Measurements from ENCODE around the gene SPRR1B. TPM values are rescaled to one million over a fixed set of nuclear protein-coding genes. Genes with fewer than 3 reads are reported as not detected.

The SPRR1B gene
- not detected for total RNA-seq

DNA sequence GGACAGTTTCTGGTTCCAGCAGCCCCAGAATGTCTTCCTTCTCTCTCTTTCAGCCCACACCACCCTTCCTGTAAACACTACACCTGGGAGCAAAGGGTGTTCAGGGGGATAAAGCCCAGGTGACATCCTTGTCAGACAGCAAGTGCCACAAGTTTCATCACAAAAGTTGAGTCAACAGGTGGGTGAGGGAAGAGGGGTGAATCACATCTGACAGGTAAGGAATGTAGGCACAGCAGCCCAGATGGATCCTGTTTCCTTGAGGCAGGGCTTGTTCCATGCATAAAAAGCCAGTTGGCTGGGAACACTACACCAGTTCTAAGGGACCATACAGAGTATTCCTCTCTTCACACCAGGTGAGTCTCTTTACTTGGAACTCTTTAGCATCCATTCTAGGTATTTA lies at the start of gene SPRR1B:
Gene SPRR1B, plus strand, starts transcription at position 309 of the 400 bp plus-strand sequence. CDS start 1,143 bp downstream, outside the sequence.

DNA sequence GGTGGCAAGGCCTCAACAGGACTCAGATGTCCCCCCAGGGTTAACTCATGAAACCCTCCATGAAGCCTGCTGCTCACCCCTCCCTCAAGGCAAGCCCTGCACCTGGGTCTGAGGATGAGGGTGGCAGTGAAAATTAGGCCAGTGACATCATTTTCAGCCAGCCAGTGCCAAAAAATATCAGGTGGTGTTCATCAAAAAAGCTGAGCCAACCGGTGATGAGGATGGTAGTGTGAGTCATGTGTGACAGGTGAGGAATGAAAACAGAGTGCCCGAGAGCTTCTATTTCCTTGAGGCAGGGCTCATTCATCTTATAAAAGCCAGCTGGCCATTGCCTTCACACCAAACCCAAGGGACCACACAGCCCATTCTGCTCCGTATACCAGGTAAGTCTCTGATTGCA lies 47.3 kb upstream of the SPRR1B start, which contains the start of gene SPRR1A:
Gene SPRR1A, plus strand, starts transcription at position 339 of the 400 bp plus-strand sequence. CDS start 1,150 bp downstream, outside the sequence.

GRCh38 chr1:153001382-153001781 lies 29.6 kb upstream of the SPRR1B start, which contains the start of gene SPRR3:
Gene SPRR3 (plus strand): TSS chr1:153001749. CDS start chr1:153003021, 1,272 bp downstream.

GRCh38 chr1:153040950-153041631 lies 10.1 kb downstream of the SPRR1B start, which contains the start of gene SPRR2D:
Gene SPRR2D (minus strand): TSS chr1:153041120. CDS start chr1:153040346, 774 bp downstream.

DNA sequence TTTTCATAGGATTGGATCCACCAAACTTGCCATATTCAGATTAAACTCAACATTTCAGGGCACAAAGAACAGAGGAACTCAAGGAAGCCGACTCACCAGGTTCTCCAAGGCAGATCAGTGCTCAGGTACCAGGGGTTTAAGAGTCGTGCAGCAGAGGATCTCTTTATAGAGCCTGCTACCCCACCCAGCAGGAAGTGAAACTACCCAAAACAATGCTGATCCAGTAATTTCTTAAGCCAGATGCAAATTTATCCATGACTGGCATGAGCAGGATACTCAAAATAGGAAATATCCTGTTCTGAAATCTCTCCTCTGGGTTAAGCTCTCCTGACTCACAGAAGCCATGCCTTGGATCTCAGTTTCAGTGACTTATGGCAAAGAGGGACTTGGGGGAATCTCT lies 26.4 kb downstream of the SPRR1B start, which contains the start of gene SPRR2A:
Gene SPRR2A, minus strand, starts transcription at position 138 of the 400 bp plus-strand sequence. CDS start 777 bp downstream, outside the sequence.

GRCh38 chr1:153071511-153071910 lies 40.5 kb downstream of the SPRR1B start, which contains the start of gene SPRR2B:
Gene SPRR2B (minus strand): TSS chr1:153071611. CDS start chr1:153070839, 772 bp downstream.

Other genes starting within 250 kb of the SPRR1B start
- gene LCE1E, start 244.9 kb upstream of the SPRR1B start, total RNA-seq = not detected
- gene LCE1D, start 234.5 kb upstream of the SPRR1B start, total RNA-seq = not detected
- not detected for gene LCE1C, start 224.6 kb upstream of the SPRR1B start, total RNA-seq
- not detected for gene LCE1B, start 219.2 kb upstream of the SPRR1B start, total RNA-seq
- not detected for gene LCE1A, start 203.7 kb upstream of the SPRR1B start, total RNA-seq
- not detected for gene LCE6A, start 188.3 kb upstream of the SPRR1B start, total RNA-seq
- gene LCE7A, start 171.2 kb upstream of the SPRR1B start, total RNA-seq = not detected
- gene SMCP, start 152.9 kb upstream of the SPRR1B start, total RNA-seq = not detected
- not detected for gene IVL, start 122.7 kb upstream of the SPRR1B start, total RNA-seq
- gene SPRR5, start 84.0 kb upstream of the SPRR1B start, total RNA-seq = not detected
- not detected for gene SPRR4, start 60.6 kb upstream of the SPRR1B start, total RNA-seq
- gene SPRR1A, start 47.1 kb upstream of the SPRR1B start, total RNA-seq = not detected
- gene SPRR3, start 29.5 kb upstream of the SPRR1B start, total RNA-seq = not detected
- not detected for gene SPRR2D, start 9.9 kb downstream of the SPRR1B start, total RNA-seq
- not detected for gene SPRR2A, start 26.3 kb downstream of the SPRR1B start, total RNA-seq
- not detected for gene SPRR2B, start 40.4 kb downstream of the SPRR1B start, total RNA-seq
- not detected for gene SPRR2E, start 63.3 kb downstream of the SPRR1B start, total RNA-seq
- gene SPRR2F, start 82.3 kb downstream of the SPRR1B start, total RNA-seq = not detected
- gene SPRR2G, start 119.7 kb downstream of the SPRR1B start, total RNA-seq = not detected
- not detected for gene LELP1, start 172.2 kb downstream of the SPRR1B start, total RNA-seq
- not detected for gene PRR9, start 186.4 kb downstream of the SPRR1B start, total RNA-seq
- not detected for gene LORICRIN, start 228.5 kb downstream of the SPRR1B start, total RNA-seq

Measured in activated naive CD4-positive, alpha-beta T cell treated with anti-CD3 and anti-CD28 coated beads, Interleukin-2, amount 10 ng/mL, durations not matched to agents 5 hours and 36 hours (primary cell).